OCI-LY3 (cell line): ENCODE measurements around the gene NME8.

ENCODE experiments used
- H2AFZ ChIP-seq: fragments of 200-600, 300-600 bp; shearing (Covaris generic); 2 replicates; pipeline ENCODE4 v1.6.0; 2014; ENCODE audit warnings: antibody characterized with exemption, low read depth, low read length
- H3K27ac ChIP-seq: fragments of 200-600, 300-600 bp; sonication (generic); 2 replicates; pipeline ENCODE4 v1.5.1; 2014; ENCODE audit warnings: mild to moderate bottlenecking, low read length, moderate library complexity, mixed read lengths
- H3K27me3 ChIP-seq: fragments of 200-600, 300-600 bp; sonication (generic); 2 replicates; pipeline ENCODE4 v1.6.1; 2014; ENCODE audit warnings: low read depth, low read length, mixed read lengths
- H3K36me3 ChIP-seq: fragments of 200-600, 300-600 bp; sonication (generic); replicated peaks from 2 replicates; pipeline ENCODE3; 2014; ENCODE audit warnings: low read depth, low read length, mixed read lengths
- H3K4me1 ChIP-seq: fragments of 300-600, 200-600 bp; sonication (generic); 2 replicates; pipeline ENCODE4 v1.6.1; 2014; ENCODE audit warnings: low read length, mixed read lengths
- H3K4me2 ChIP-seq: fragments of 200-600, 300-600 bp; sonication (generic); 2 replicates; pipeline ENCODE4 v1.6.1; 2014; ENCODE audit warnings: low read length, mixed read lengths
- H3K4me3 ChIP-seq: fragments of 300-600, 200-600 bp; sonication (generic); 2 replicates; pipeline ENCODE4 v1.5.1; 2014; ENCODE audit warnings: antibody characterized with exemption, mild to moderate bottlenecking, low read length, moderate library complexity
- H3K79me2 ChIP-seq: fragments of 300-600, 200-600 bp; shearing (Covaris generic); 2 replicates; pipeline ENCODE4 v1.6.1; 2014; ENCODE audit warnings: mild to moderate bottlenecking, low read length, mixed read lengths
- H3K9ac ChIP-seq: fragments of 300-600, 200-600 bp; shearing (Covaris generic); 2 replicates; pipeline ENCODE4 v1.6.0; 2014; ENCODE audit warnings: mild to moderate bottlenecking, low read length, moderate library complexity
- H3K9me3 ChIP-seq: fragments of 200-600, 300-600 bp; shearing (Covaris generic); 2 replicates; pipeline ENCODE4 v1.6.1; 2014; ENCODE audit warnings: low read length, mixed read lengths; ENCODE audit not compliant: insufficient read depth
- H4K20me1 ChIP-seq: fragments of 200-600, 300-600 bp; sonication (generic); 2 replicates; pipeline ENCODE4 v1.6.1; 2016; ENCODE audit warnings: low read length, mixed read lengths; ENCODE audit not compliant: insufficient read depth
- EZH2phosphoT487 ChIP-seq: fragments of 200-600 bp; shearing (Covaris generic); IDR thresholded peaks from 2 replicates; pipeline ENCODE4 v1.6.1; 2018; ENCODE audit warnings: antibody characterized with exemption, mixed run types, low read depth
- TF ChIP-seq, protein P1 (sequence below): fragments of 200-600, 300-600 bp; sonication (generic); IDR thresholded peaks from 2 replicates; pipeline ENCODE4 v1.5.1; 2014; ENCODE audit warnings: antibody characterized with exemption, low read length, low read depth

Gene NME8

DNA sequence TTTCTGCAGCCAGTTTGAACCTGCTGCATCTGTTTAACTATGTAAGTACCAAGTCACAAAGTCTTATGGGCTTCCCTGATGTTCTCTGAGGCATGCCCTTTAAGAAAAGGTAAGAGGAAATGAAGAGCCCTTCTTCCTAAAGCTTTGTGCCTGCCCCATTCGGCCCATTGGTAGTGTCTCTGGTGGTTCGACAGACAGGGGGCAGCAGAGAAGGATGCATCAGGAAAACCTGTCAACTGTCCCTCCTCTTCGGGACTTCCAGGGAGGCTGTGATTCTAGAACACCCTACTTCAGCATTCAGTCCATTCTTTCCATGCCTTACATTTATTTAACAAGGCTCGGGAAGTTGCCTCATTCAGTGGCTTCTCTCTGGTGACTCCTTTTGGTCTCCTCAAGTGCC is 70.1 kb downstream of the NME8 start:
- TF ChIP-seq, protein P1, sequence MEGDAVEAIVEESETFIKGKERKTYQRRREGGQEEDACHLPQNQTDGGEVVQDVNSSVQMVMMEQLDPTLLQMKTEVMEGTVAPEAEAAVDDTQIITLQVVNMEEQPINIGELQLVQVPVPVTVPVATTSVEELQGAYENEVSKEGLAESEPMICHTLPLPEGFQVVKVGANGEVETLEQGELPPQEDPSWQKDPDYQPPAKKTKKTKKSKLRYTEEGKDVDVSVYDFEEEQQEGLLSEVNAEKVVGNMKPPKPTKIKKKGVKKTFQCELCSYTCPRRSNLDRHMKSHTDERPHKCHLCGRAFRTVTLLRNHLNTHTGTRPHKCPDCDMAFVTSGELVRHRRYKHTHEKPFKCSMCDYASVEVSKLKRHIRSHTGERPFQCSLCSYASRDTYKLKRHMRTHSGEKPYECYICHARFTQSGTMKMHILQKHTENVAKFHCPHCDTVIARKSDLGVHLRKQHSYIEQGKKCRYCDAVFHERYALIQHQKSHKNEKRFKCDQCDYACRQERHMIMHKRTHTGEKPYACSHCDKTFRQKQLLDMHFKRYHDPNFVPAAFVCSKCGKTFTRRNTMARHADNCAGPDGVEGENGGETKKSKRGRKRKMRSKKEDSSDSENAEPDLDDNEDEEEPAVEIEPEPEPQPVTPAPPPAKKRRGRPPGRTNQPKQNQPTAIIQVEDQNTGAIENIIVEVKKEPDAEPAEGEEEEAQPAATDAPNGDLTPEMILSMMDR: no peak
- no peak for TF ChIP-seq EZH2phosphoT487

GRCh38 chr7:37920305-37920848 is 72.0 kb downstream of the NME8 start, which contains the start of gene EPDR1:
Gene EPDR1, plus strand, starts transcription at chr7:37920640. Its CDS starts 300 bp downstream, at chr7:37920940.
- H3K4me2 ChIP-seq: no peak within 1 kb of the TSS
- H3K36me3 ChIP-seq: no peaks in the 10 kb centered on the region
- H3K27ac ChIP-seq: no peak within 1 kb of the TSS

More for the DNA sequence above, 70.1 kb downstream of the NME8 start:
- Histone ChIP-seq H3K36me3 (no peaks in the 10 kb centered on the region), H2AFZ (no peak overlapping the region), H3K4me2 (no peak overlapping the region), H3K9me3 (no peaks in the 10 kb centered on the region), H3K79me2 (no peaks in the 10 kb centered on the region), H3K9ac (no peak overlapping the region), H4K20me1 (no peaks in the 10 kb centered on the region), H3K27me3 (peaks cover 30% of the 10 kb centered on the region), H3K27ac (no peak overlapping the region), H3K4me3 (no peak overlapping the region), H3K4me1 (peaks cover 5% of the 10 kb centered on the region)

DNA sequence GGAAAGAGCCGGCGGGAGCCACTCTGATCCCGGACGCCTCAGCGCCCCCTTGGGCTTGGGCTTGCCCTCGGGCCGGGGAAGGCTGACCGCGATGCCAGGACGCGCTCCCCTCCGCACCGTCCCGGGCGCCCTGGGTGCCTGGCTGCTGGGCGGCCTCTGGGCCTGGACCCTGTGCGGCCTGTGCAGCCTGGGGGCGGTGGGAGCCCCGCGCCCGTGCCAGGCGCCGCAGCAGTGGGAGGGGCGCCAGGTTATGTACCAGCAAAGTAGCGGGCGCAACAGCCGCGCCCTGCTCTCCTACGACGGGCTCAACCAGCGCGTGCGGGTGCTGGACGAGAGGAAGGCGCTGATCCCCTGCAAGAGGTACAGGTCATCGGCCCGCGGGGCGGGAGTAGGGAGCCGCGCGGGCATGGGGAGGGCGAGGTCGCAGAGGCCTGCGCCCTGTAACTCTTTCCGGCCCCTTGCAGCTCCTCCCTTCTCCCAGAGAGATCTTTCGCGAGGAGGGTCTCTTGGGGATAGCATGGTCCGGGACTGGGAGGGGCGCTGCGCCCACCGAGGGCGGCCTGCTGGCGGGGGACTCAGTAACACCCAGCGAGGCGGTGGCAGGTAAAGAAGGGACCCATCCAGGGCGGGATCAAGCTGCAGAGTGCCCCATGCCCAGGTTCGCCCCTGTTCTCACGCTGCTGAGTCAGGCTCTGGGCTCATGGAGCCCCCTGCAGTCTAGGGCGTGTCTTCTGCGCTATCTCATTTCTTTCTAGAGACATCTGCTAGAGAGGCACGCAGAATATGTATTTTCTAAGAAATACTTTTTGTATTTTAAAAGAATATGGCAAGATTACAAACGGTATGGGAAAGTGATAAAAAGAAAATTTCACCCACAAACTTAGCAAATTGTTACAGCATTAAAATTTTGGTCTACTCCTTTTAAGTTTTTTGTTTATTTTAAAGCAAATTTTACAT is 72.7 kb downstream of the NME8 start:
- peaks cover 33% of the 10 kb centered on the region for H3K27me3 ChIP-seq
- H2AFZ ChIP-seq: no peak overlapping the region
- H3K9ac ChIP-seq: no peak overlapping the region
- no peaks in the 10 kb centered on the region for H3K36me3 ChIP-seq
- 0 out of 2 replicates have a peak, but pooled peaks cover 5% of the 10 kb centered on the region for H3K9me3 ChIP-seq
- H3K27ac ChIP-seq: no peak overlapping the region
- H3K4me2 ChIP-seq: no peak overlapping the region
- TF ChIP-seq, protein P1: no peak
- no peak for TF ChIP-seq EZH2phosphoT487
- no peaks in the 10 kb centered on the region for H3K79me2 ChIP-seq
- no peaks in the 10 kb centered on the region for H4K20me1 ChIP-seq
- H3K4me3 ChIP-seq: no peak overlapping the region
- H3K4me1 ChIP-seq: no peaks in the 10 kb centered on the region

More at GRCh38 chr7:37920305-37920848, 72.0 kb downstream of the NME8 start, which contains the start of gene EPDR1:
- Histone ChIP-seq H4K20me1 (no peaks in the 10 kb centered on the region), H3K27me3 (peaks cover 27% of the 10 kb centered on the region), H2AFZ (no peak within 1 kb of the TSS), H3K9me3 (no peaks in the 10 kb centered on the region), H3K9ac (no peak within 1 kb of the TSS), H3K79me2 (no peaks in the 10 kb centered on the region), H3K4me1 (peaks cover 2% of the 10 kb centered on the region), H3K4me3 (no peak within 1 kb of the TSS)
- TF ChIP-seq EZH2phosphoT487: no peak
- TF ChIP-seq, protein P1: no peak

GRCh38 chr7:37921876-37922275 is 73.5 kb downstream of the NME8 start:
- Histone ChIP-seq H3K79me2 (no peaks in the 10 kb centered on the region), H2AFZ (no peak overlapping the region), H3K4me2 (no peak overlapping the region), H3K4me1 (no peaks in the 10 kb centered on the region), H3K9ac (no peak overlapping the region), H4K20me1 (no peaks in the 10 kb centered on the region), H3K9me3 (0 out of 2 replicates have a peak, but pooled peaks cover 6% of the 10 kb centered on the region), H3K36me3 (no peaks in the 10 kb centered on the region), H3K27ac (no peak overlapping the region), H3K27me3 (peaks cover 35% of the 10 kb centered on the region), H3K4me3 (no peak overlapping the region)
- TF ChIP-seq, protein P1: no peak
- TF ChIP-seq EZH2phosphoT487: no peak
